Effector CD4-positive, alpha-beta T cell (primary cell): Measurements from ENCODE around the gene CDH13.

Experiments
- DNase-seq: peaks from one replicate; pipeline ENCODE4 v3.0.0-alpha.2; 2020

CDH13 gene

DNA sequence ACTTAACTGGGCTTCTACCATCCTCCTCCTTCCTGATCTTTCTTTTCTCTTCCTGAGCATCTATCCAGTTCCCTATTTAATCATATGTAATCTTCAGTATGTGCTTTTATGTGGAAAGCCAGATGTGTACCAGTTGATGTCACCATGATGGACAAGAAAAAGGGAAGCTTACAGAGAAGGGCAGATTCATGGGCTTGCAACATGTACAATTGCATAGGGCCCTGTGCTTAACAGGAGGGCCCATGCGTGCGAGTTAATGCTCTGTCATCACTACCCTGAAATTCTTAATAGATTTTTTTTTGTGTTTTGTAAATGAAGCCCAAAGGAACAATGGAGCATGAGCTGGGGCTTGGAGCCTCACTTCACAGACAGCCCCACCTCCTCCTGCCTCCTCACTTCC lies 124.3 kb downstream of the CDH13 start:
- DNase-seq: no peak

DNA sequence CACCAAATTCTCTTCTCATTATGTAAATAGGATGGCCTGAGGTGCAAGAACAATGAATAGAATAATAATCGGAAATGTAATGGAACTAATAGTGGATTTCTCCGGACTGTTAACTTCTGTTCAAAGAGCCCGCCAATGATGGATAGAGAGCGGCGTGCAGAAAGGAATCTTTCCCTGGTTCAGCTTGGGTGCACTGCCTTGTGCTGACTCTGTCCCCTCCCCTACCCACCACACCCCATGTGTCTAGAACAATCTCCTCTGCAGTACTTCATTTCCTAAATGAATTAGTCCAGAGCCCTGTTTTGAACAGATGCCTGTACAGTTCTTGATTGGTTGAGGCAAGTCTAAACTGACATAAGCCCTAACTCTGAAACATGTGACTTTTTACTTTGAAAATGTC lies 125.4 kb downstream of the CDH13 start:
- no peak for DNase-seq

DNA sequence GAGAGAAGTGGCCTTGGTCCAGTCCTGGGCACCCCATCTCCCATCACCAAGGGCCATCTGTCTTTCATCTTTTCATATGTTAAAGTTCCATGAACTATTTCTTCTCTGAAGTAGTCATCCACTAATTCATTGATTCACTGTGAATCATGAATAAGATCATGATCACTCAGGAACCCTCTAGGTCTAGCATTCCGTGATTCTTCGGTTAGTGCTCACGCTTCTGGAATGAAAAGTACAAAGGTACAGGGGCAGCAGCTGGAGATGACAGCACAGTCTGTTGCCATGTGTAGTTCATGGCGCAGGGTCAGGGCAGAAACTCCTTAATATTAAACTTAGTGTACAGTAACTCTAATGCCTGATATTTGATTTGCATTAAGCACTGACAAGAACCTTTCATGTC lies 127.1 kb downstream of the CDH13 start:
- DNase-seq: no peak

DNA sequence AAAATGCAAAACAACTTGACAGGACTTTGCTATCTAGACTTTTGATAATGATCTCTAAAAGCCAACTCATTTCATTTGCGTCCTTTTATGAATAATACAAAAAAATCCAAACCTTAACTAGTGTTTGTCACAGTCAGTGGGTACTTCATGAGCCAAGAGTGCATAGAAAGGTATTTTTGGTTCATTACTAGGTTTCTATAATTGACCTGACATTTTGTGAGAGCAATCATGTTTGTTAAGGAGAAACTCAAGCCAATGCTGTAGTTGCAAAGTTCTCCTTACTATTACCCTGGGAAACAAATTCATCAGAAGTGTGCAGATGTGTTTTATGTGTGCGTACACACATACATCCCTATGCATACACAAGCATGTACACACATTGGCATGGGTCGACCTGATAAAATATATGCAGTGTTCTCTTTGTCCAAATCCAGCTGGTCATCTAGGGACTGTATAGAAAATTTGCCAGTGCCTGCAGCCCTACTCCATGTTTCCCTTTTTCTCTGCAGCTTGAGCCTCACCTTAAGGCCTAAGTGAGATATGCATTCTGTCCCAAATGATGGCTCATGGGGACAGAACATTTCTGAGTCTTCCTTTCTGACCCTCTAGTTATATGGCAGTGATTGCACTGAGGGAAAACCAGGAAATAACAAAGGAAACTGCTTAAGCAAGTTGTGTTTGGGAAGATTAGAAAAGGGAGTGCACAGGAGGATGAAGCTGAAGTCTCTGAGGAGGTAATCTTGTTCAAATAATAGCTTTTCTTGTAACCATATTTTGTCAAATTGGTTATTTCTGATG lies 128.1 kb downstream of the CDH13 start:
- DNase-seq: no peak

DNA sequence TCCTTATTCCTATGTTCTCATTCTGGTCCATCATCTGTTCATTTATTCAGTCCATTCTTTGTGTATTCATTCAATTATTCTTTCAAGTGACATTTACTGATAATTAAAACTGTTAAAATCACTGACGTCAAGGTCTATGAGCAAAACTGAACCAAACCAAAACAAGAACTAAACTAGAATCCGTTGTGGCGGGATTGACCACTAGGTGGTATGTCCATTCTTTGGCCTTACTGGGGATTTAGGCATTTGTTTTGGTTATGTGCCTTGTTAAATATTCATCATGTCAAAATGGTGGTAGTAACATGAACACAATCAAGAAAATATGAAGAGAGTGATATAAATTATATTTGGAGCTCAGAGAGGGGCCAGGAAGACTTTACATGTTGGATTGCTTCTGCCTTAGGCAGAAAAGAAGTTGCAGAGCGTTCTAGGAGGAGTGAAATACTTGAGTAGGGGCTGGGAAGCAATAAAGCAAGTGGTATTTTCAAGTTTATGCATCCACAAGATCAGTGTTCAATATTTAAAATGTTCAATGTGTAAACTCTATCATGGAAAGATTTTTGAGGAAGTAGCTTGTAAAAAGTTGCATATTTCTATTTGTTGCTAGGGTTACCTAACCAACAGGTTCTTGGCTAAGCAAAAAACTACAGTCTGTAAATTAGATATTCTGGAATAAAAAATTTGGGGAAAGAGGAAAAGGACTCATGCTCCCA lies 129.0 kb downstream of the CDH13 start:
- no peak for DNase-seq

DNA sequence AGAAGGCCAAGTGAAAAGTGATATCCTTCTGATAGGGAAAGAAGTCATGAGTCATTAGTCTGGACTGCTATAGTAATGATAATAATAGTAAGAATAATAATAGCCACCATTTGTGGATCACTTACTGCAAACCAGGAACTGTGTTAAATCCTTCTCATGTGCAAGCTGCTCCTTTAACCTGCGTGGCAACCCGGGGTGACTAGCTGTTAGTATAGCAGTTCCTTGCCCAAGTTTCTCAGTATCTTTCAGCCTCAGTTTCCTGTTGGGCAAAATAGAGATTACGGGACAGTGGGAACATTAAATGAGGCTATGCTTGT lies 129.5 kb downstream of the CDH13 start:
- DNase-seq: no peak

DNA sequence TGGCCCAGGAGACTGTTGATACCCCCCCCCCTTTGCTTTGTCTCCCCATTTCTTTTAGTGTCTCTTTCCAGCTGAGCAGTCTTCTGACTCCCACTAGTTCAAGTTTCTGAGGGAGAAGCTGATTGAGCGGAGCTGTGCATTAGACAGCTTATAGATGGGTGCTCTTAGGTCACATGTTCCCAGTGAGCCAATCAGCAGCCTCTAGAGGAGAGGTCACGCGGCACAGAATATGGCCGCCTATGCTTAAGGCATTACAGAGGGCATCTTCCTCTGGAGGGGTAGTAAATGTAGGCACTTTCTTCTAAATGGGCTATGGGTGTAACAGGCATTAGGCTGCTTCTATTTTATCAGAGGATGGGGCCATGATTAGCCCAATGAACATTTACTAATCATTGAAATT lies 131.6 kb downstream of the CDH13 start:
- no peak for DNase-seq

DNA sequence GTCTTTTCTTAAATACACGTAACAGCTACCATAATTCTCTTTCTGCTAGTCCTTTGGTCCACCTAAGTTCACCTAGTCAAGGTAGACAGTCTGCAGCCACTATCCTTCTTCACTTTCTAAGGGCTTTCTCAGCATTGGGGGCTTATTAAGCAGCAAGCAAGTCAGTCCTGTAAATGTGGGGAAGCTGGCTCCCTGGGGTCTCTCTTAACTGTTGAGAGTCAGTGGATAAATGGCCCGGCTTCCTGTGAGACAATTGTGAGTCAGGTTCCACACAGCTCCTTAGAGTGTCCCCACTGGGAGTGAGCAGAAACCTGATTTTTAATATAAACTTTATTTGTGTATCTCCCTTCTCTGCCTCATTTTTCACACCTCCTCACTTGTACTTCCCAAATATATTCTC lies 132.1 kb downstream of the CDH13 start:
- DNase-seq: no peak

DNA sequence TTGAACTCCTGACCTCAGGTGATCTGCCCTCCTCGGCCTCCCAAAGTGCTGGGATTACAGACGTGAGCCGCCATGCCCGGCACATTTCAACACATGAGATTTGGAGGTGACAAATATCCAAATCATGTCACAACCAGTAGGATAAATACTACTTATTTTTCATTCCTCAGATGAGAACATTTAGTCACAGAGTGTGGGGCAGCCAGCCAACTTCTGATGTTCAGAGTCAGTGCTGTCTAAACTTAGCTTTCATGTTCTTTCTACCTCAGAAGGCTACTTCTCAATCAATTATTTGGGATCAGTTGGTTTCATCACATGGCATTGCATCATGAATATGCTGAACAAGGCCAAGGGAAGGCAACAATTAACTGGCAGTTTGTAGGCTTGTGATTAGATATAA lies 134.5 kb downstream of the CDH13 start:
- no peak for DNase-seq

DNA sequence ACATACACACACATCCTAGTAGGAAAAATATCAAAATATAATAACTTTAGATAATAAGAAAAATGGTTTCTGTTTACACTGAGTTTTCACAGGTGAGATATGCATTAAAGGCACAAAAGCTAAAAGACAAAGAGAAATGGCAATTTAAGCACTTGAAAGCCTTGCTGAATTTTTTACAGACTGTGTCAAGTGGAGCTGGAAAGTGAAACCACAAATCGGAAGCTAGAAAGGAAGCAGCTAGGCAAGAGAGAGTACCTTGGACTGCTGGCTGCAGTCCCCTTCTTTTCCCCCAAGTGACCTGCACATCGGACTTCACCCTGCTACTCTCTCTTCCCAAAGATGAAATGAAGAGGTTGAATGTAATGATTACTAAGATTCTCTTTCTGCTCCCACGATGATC lies 135.1 kb downstream of the CDH13 start:
- no peak for DNase-seq

DNA sequence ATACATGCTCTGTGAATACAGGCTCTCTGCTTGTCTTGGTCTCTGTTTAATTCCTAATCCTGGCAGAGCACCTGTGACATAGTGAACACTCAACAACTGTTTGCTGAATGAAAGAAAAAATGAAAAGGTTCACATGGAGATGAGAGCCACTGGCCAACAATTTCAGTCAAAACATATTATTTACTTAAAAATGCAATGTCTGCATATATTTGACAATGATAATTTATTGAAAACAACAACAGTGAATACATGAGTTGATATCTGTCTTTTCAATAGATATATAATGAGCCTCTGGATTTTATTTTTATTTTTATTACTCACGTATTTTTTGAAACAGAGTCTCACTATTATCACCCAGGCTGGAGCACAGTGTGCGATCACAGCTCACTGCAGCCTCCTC lies 136.6 kb downstream of the CDH13 start:
- DNase-seq: no peak

DNA sequence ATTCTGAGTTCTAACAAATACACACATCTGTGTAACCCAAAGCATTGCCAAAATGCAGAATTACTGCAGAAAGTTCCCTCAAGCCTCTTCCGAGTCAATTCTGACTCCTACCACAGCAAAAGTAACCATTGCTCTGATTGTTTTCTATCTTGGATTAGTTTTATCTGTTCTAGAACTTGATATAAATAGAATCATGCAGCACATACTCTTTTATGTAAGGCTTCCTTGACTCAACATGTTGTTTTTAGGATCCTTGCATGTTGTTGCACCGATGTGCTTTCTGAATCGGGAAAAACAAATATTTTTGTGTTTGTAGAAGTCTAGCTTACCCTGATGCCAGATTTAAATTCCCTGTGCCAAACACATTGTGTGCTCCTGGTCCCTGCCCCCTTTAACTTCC lies 140.4 kb downstream of the CDH13 start:
- DNase-seq: no peak

DNA sequence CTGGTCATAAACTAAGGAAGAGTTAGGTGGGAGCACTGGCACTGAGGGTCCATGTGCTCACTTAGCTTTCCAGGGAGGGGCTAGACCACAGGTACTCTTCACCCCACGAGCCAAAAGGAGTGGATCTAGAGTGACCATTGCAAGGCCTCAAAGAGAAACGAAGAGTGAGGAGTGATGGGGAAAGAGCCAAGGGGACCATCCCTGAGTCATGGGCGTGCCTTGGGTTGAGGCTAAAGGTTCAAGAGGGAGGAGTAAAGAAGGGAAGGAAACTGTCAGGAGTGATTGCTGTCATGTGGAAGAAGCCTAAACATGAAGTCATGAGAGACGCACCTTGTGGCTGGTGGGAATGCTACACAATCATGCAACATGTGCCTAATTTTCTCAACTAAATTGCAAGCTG lies 141.0 kb downstream of the CDH13 start:
- no peak for DNase-seq

DNA sequence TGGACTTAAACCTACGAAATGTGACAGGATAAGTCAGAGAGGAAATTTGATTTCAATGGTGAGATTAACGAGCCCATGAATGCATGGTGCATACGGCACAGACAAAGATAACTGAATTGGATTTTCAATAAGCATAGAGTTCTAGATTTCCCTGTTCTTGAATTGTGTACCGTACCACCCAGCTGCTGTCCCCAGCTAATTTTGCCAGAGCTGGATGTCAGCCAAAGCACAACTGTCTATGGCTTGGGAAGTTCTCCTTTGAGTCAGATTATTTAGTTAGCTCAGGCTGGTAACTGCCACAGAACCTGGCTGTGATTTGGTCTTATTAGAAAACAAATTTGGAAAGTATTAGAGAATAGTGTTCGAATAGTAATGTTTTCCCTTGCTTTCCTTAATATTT lies 143.1 kb downstream of the CDH13 start:
- DNase-seq: no peak

DNA sequence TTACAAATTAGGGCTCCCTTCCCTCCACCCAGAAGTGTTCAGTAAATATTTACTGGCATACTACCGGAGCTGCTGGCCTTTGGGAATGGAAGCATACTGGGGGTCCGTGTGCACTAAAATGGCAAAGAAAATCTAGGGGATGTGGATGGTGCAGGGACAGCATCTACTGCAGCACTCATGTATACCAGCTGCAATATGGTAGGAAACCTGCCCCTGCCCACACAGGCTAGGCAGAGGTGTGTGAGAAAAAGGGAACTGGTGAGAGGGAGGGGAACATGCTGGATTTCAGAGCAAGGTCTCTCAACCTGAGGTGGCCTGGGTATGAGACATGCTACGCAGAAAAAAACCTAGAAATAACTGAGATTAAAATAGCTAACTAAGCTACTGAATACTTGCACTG lies 145.4 kb downstream of the CDH13 start:
- no peak for DNase-seq

DNA sequence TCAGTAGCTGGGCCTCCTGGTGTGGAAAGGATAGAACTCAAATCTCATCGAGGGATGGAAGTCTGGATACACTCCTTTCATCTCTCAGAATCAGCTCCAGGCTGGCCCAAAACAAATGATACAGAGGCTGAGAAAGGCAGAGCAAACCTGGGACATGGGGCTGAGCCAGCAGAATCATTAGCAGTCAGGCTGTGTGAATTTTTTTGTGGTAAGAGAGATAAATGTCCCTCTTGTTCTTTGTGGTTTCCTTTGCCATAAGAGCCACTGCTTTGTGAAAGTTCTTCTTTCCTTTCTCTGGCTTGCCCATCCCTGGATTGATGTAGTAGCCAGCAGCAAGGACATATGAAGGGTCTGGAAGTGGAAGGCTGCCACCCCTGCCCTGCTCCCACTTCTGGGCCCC lies 146.2 kb downstream of the CDH13 start:
- DNase-seq: no peak

DNA sequence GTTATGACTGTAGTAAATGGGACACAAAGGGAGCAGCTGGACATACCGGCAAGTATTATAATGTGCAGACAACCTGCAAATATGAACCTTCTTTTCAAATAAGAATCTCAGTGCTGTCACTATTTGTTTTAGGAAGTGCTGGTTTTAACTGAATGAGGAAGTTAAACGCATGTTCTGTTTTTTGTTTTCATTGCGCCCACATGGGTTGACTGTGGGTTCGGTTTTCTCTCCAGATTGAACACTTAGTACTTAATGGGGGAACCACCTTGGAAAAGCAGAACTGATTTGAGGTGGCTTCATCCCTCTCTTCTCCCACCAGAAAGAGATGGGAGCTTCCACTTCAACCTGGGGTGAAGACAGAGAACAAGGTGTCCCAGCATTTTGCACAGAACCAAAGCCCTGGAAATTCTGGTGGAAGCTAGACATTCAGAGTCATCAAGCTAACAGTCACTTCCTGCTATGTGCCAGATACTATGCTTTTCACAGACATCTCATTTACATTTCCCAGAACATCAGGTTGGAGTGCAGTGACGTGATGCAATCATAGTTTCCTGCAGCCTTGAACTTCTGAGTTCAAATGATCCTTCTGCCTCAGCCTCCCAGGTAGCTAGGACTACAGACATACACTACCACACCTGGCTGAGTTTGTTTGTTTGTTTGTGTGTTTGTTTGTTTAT lies 149.8 kb downstream of the CDH13 start:
- no peak for DNase-seq

DNA sequence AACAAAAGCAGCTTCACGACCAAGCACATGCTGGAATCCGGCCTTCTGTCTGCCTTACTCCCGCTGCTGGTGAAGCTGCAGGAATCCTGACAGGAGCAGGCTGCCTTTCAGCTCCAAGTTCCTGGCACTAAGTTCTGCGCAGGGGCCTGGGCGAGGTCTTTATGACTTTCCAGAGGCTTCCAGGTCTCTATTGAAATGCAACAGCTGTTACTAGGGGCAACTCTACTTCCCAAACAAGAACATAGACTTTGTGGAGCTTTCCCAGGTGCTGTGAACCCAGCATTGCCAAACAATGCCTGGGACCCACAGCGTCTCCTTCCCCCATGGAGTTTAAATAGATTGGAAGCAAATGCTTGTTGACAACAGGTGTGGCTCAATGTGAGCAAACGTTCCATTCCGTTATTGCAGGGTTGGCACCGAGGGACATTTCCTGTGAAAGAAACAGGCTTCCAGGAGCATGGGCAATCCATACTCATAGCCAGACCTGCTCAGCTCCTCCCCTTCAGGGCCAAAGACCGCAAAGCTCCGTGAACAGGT lies 156.0 kb downstream of the CDH13 start:
- DNase-seq: no peak

DNA sequence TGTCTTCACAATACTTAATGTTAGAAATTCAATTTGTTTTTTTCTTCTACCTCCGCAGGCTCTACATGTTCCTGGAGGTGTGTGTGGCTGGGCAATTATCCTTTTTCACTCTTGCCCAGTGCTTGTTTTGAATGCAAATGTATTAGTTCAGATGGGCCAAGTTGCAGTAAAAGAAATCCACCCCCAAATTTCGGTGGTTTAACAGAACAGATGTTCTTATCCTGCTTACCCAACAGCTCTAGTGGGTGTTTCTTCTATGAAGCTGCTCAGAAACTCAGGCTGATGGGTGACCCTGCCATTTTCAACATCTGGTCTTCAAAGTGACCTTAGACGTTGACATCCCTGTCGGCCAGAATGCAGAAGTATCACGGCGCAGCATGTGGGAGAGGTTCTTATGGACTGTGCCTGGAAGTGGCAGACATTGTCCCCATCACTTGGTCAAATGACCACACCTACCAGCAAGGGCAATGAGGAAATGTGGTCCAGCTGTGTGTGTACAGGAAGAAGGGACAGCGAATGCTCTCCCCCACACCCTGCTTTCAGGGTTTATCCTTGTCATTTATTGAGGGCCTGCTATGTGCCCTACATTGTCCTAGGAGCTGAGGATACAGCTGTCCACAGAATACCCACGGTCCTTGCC lies 157.3 kb downstream of the CDH13 start:
- no peak for DNase-seq

DNA sequence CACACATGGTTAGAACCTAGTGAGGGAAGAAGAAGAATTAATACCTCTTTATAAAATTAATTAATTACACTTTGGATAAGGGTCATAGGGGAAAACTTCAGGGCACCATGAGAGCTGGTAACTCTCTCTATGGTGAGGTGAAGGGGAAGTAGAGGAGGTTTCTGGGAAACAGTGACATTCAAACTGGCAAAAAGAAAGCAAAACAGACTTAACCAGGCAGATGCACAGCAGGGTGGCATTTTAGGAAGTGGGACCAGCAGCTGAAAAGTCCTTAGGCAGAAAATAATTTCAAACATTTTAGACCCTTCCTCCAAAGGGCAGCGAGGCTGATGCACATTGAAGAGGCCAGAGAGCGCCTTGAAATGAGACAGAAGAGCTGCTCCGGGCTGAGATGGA lies 157.8 kb downstream of the CDH13 start:
- no peak for DNase-seq

DNA sequence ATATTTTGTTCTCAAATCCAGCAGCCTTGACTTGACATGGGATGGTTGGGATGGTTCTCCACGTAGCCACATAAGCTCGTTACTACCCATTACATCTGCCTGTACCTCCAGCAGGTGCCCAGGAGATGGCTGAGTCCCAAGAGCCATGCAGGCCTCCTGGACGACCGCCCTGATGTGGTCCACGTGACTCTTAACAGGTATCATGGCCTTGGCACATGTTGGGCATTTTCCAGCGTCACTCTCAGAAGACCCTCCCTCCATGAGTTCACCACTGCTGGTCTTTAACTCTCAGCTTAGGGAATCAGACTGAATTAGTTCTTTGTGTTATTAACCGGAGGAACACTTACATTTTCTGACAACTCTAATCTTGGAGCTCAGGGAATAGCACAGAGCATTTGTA lies 161.5 kb downstream of the CDH13 start:
- DNase-seq: no peak

DNA sequence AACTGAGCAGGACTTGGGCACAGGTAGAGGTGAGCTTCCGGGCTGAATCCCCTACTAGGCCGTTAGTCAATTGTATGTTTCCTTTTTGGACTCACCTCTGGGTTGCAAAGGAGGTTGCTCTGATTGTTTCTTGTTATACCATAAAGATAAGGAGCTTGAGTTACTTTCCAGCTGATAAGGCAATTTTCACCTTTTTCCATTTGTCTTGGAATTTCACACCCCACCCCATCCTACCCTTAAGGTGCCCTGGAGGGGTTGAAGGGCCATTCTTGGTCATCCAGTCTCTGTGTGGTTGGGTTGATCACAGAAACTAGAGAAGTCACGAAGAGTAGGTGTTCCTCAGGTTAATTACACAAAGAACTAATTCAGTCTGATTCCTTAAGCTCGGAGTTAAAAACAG lies 162.2 kb downstream of the CDH13 start:
- no peak for DNase-seq

DNA sequence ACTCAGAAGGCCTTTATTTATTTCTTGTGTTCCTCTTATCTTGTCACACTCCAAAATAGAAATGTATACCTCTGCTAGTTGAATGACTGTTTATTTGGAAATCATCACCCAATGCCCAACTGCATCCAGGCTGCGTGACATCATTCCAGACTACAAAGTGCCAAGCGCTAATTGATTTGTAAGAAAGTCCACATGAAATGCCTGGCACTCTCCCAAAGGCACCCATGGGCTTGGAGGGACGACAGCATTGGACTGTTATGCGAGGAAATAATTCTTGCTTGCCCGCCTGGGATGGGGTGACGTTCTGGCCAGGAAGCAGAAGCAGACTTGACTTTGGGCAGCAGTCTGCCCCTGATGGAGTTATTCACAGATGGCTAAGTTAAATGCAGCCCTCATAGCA lies 165.9 kb downstream of the CDH13 start:
- DNase-seq: no peak
